K562 (cell line): ENCODE results near the gene MCU. TPM values are rescaled to one million over a fixed set of nuclear protein-coding genes. Genes with fewer than 3 reads are reported as not detected.

Experiments
- ATF6 ChIP-seq: sonication (generic); formaldehyde crosslinking; IDR thresholded peaks from 2 replicates; pipeline ENCODE4 v1.4.0; 2020; ENCODE audit warnings: mild to moderate bottlenecking, missing genetic modification reagents
- CLOCK ChIP-seq: fragments of 250-450 bp; sonication (Bioruptor Pico); IDR thresholded peaks from 2 replicates; pipeline ENCODE4 v1.4.0; 2020; ENCODE audit warnings: mild to moderate bottlenecking, moderate library complexity, borderline replicate concordance
- EGR1 ChIP-seq: fragments of 450-650 bp; conservative IDR thresholded peaks from 2 replicates; pipeline ENCODE4 v1.6.1; 2017; ENCODE audit warnings: mild to moderate bottlenecking
- ELK3 ChIP-seq: fragments of 450-650 bp; formaldehyde crosslinking; IDR thresholded peaks from 2 replicates; pipeline ENCODE4 v1.4.0; 2020; ENCODE audit warnings: mild to moderate bottlenecking
- ESRRA ChIP-seq: fragments of 450-650 bp; IDR thresholded peaks from 2 replicates; pipeline ENCODE4 v1.6.1; 2014; ENCODE audit warnings: low read depth, mild to moderate bottlenecking, moderate library complexity, borderline replicate concordance
- ETV5 ChIP-seq: sonication (generic); formaldehyde crosslinking; IDR thresholded peaks from 2 replicates; pipeline ENCODE4 v1.4.0; 2020; ENCODE audit warnings: low read depth, mild to moderate bottlenecking, missing genetic modification reagents
- FOS ChIP-seq: IDR thresholded peaks from 3 replicates; pipeline ENCODE4 v1.6.1; 2011; ENCODE audit not compliant: insufficient read length; ENCODE audit errors: extremely low read depth
- GATAD2B ChIP-seq: fragments of 450-650 bp; IDR thresholded peaks from 2 replicates; pipeline ENCODE4 v1.6.1; 2017; ENCODE audit warnings: mild to moderate bottlenecking, borderline replicate concordance
- HCFC1 ChIP-seq: IDR thresholded peaks from 2 replicates; pipeline ENCODE4 v1.6.1; 2012; ENCODE audit warnings: low read depth, low read length, improper control_type of control experiment
- KDM2B ChIP-seq: fragments of 250-450 bp; sonication (Bioruptor Pico); IDR thresholded peaks from 2 replicates; pipeline ENCODE4 v1.8.0; 2021; ENCODE audit warnings: mild to moderate bottlenecking, moderate library complexity
- LEF1 ChIP-seq: fragments of 450-650 bp; IDR thresholded peaks from 2 replicates; pipeline ENCODE4 v1.6.1; 2016; ENCODE audit warnings: mild to moderate bottlenecking
- MCM2 ChIP-seq: fragments of 450-650 bp; IDR thresholded peaks from 2 replicates; pipeline ENCODE4 v1.6.1; 2017; ENCODE audit warnings: low read depth, mild to moderate bottlenecking
- MXI1 ChIP-seq: IDR thresholded peaks from 2 replicates; pipeline ENCODE4 v1.6.1; 2011; ENCODE audit warnings: low read depth, mild to moderate bottlenecking, improper control_type of control experiment, low read length
- SP2 ChIP-seq: IDR thresholded peaks from 2 replicates; pipeline ENCODE4 v1.6.1; 2011; ENCODE audit warnings: mild to moderate bottlenecking, low read depth, low read length, moderate library complexity; ENCODE audit not compliant: poor library complexity, severe bottlenecking; ENCODE audit errors: extremely low read depth
- SREBF2 ChIP-seq: sonication (generic); formaldehyde crosslinking; IDR thresholded peaks from 2 replicates; pipeline ENCODE4 v1.4.0; 2020; ENCODE audit warnings: mild to moderate bottlenecking, missing genetic modification reagents
- TCF7L2 ChIP-seq: fragments of 150-350 bp; IDR thresholded peaks from 2 replicates; pipeline ENCODE4 v1.6.1; 2016; ENCODE audit warnings: low read depth, mild to moderate bottlenecking, low read length, moderate library complexity
- U2AF1 ChIP-seq: fragments of 200-400 bp; formaldehyde crosslinking; optimal IDR thresholded peaks from 2 replicates; pipeline ENCODE3; 2017; ENCODE audit warnings: mild to moderate bottlenecking, low read depth, low read length, moderate library complexity
- ZBTB8A ChIP-seq: fragments of 450-650 bp; IDR thresholded peaks from 2 replicates; pipeline ENCODE4 v1.6.1; 2018; ENCODE audit warnings: mild to moderate bottlenecking, moderate library complexity; ENCODE audit not compliant: partially characterized antibody
- ZNF121 ChIP-seq: sonication (generic); formaldehyde crosslinking; conservative IDR thresholded peaks from 2 replicates; pipeline ENCODE4 v1.8.0; 2022; ENCODE audit warnings: missing genetic modification reagents
- ZNF124 ChIP-seq: sonication (generic); formaldehyde crosslinking; IDR thresholded peaks from 2 replicates; pipeline ENCODE4 v1.8.1; 2022; ENCODE audit warnings: missing genetic modification reagents
- ZNF263 ChIP-seq: sonication (generic); formaldehyde crosslinking; IDR thresholded peaks from 2 replicates; pipeline ENCODE4 v1.8.0; 2022; ENCODE audit warnings: mild to moderate bottlenecking, missing genetic modification reagents, borderline replicate concordance
- ZNF431 ChIP-seq: sonication (generic); formaldehyde crosslinking; IDR thresholded peaks from 2 replicates; pipeline ENCODE4 v1.8.0; 2022; ENCODE audit warnings: mild to moderate bottlenecking, missing genetic modification reagents
- ZNF699 ChIP-seq: fragments of 250-450 bp; sonication (Bioruptor Pico); IDR thresholded peaks from 2 replicates; pipeline ENCODE4 v1.8.0; 2021; ENCODE audit warnings: mild to moderate bottlenecking, moderate library complexity; ENCODE audit not compliant: insufficient replicate concordance
- ZNF75A ChIP-seq: fragments of 450-650 bp; formaldehyde crosslinking; IDR thresholded peaks from 2 replicates; pipeline ENCODE4 v1.4.0; 2020; ENCODE audit warnings: mild to moderate bottlenecking
- polyA plus RNA-seq, 8 experiments: library from polyadenylated mRNA; depleted of rRNA in 4 of 8; stranded (reverse) in 5 of 8; unstranded in 3 of 8; fragments of >200 nt; fragmentation: Nextera tagmentation in 2 of 8; fragmentation: Illumina TruSeq in 1 of 8; extraction: Ambion mirVana in 2 of 8; extraction: Trizol in 1 of 8; gene quantifications; 2 replicates each; pipeline versions ENCODE4 v1.2.1 to v1.2.3, GENCODE V29; 2011 to 2014; ENCODE audit warnings: inconsistent platforms in 1 of 8, missing spikeins in 1 of 8
- total RNA-seq, 7 experiments: library from RNA; depleted of rRNA in 6 of 7; stranded (reverse); fragments of >200 nt in 6 of 7; fragmentation: Illumina TruSeq in 2 of 7; extraction: Trizol in 2 of 7; gene quantifications; 2 replicates each; pipeline versions ENCODE4 v1.2.1 to v1.2.3, GENCODE V29; 2011 to 2021; ENCODE audit warnings: low replicate concordance in 1 of 7

Gene MCU
- total and polyA plus RNA-seq, 9 of the 15 experiments (the other 6 are each of a cell fraction or from before 2014, with no cell fraction given) = 8.2 to 88.8 (median 21.3) TPM

- TF ChIP-seq CLOCK = no peak
- TF ChIP-seq SREBF2 = no peak
- no peak for TF ChIP-seq EGR1
- TF ChIP-seq ETV5 (CRISPR knock-in tag) = 0 out of 2 replicates have a peak, but pooled peaks have one; percentile 32
- no peak for TF ChIP-seq ZBTB8A
- no peak for TF ChIP-seq ZNF431 (CRISPR knock-in tag)
- TF ChIP-seq ESRRA = peak; percentile 23; the same call in 1 of the 2 replicates
- TF ChIP-seq ZNF75A (CRISPR knock-in tag) = no peak
- no peak for TF ChIP-seq HCFC1
- no peak for TF ChIP-seq ZNF699 (CRISPR knock-in tag)
- TF ChIP-seq ZNF263 (CRISPR knock-in tag) = no peak
- peak; percentile 89 for TF ChIP-seq GATAD2B
- TF ChIP-seq U2AF1 = no peak
- TF ChIP-seq LEF1 = no peak
- TF ChIP-seq SP2 = peak; percentile 70
- TF ChIP-seq KDM2B (CRISPR knock-in tag) = no peak
- TF ChIP-seq TCF7L2 = no peak
- TF ChIP-seq ELK3 (CRISPR knock-in tag) = no peak
- TF ChIP-seq ZNF124 (CRISPR knock-in tag) = no peak
- no peak for TF ChIP-seq MXI1
- TF ChIP-seq MCM2 = no peak
- peak; percentile 56 for TF ChIP-seq FOS
- no peak for TF ChIP-seq ZNF121 (CRISPR knock-in tag)
- TF ChIP-seq ATF6 (CRISPR knock-in tag) = no peak
Measured at GRCh38 chr10:72691863-72692743, at the start of gene MCU (continued).
